Eye (tissue), 1 donor: ENCODE results near the gene CUTA.
A peak's percentile ranks its signal among the peaks of the same experiment; 100 is the strongest.

Experiments
- DNase-seq: peaks from one replicate; pipeline ENCODE4 v3.0.0-alpha.2; 2015

The CUTA gene, protein sequence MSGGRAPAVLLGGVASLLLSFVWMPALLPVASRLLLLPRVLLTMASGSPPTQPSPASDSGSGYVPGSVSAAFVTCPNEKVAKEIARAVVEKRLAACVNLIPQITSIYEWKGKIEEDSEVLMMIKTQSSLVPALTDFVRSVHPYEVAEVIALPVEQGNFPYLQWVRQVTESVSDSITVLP

DNA sequence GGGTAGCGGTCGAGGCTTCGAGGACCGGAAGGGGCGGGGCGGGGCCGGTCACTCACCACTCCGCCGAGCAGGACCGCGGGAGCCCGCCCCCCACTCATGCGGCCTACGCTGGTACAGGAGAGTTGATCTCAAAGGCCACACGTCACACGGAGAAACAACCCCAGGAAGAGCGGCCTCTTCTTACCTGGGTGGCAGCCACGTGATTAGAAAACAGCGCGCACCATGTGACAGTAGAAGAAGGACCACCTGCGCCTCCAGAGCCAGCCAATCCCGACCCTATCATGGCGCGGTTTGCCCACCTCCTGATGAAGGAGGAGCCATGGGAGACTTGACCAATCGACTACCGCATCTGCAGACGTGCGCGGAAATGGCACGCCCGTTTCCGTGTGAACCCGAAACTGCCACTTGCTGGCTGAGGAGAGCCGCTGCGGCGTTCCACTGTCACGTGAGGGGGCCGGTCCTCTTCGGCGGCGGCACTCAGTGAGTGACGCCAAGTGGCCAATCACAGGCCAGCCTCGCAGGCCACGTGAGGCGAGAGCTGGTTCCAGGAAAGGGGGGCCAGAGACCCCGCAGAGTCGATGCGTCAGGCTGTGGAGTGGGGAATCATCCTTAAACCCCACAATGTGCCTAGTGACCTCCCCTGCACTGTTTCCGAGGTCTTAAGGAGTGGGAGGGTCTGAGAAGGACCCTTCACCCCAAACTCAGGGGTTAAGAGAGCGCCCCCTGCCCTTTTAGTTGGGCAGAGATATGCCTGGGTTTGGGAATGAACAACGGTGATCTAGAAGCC lies at the start of gene CUTA:
Gene CUTA (minus strand): TSS at position 205 of the 787 bp plus-strand sequence. CDS start 107 bp downstream, at position 98.
- DNase-seq = peak; percentile 99

DNA sequence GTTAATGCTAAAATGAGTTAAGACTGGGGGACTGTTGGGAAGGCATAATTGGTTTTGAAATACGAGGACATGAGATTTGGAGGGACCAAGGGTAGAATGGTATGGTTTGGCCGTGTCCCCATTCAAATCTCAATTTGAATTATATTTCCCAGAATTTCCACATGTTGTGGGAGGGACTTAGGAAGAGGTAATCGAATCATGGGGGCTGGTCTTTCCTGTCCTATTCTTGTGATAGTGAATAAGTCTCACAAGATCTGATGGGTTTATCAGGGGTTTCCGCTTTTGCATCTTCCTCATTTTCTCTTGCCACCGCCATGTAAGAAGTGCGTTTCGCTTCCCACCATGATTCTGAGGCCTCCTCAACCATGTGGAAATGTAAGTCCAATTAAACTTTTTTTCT lies 49.2 kb upstream of the CUTA start:
- DNase-seq = no peak

DNA sequence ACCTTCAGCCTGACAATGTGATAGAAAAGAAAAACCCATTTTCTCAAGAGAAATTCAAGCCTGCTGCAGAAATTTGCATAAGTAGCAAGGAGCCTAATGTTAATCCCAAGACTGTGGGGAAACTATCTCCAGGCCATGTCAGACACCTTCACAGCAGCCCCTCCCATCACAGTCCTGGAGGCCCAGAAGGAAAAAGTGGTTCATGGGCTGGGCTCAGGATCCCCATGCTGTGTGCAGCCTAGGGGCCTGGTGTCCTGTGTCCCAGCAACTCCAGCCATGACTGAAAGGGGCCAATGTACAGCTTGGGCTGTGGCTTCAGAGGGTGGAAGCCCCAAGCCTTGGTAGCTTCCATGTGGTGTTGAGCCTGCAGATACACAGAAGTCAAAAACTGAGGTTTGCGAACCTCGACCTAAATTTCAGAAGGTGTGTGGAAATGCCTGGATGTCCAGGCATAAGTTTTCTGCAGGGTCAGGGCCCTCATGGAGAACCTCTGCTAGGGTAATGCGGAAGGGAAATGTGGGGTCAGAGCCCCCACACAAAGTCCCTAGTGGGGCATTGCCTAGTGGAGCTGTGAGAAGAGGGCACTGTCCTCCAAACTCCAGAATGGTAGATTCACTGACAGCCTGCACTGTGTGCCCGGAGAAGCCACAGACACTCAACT lies 48.3 kb upstream of the CUTA start:
- DNase-seq = no peak

DNA sequence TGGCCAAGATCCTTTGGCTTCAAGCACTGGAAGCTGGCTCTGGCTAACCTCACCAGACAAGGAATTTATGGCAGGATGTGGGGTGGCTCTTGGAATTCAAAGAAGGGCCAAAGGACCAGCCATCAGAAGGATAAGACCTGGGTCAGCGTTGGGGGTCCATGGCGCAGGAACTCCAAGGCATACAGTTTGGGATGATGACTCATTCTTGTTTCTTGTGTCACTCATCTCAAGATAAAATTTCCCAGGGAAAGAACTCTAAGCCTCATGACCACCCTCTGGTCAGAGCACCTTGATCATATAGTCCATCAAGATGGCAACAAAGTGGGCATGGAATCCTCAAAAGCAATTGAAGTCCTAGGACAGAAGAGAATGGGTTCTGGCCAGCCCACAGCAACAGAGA lies 41.3 kb upstream of the CUTA start:
- no peak for DNase-seq

DNA sequence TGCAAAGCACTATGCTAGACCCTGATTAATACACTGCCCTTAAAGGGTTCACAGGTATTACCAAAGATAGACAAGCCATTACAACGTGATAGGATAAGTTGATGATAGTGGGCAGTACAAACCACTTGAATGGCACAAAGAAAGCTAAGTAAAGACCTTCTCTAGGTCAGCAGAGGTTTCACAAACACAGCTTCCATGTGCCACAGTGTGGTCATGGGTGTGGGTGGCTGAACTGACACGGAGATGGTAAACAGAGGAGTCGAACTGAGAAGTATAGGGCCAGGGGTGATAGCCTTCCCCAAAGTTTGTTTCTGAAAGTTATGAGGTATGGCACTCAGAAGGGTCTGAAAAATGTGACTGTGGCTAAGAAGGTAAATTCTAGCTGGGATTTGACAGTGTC lies 40.8 kb upstream of the CUTA start:
- no peak for DNase-seq

DNA sequence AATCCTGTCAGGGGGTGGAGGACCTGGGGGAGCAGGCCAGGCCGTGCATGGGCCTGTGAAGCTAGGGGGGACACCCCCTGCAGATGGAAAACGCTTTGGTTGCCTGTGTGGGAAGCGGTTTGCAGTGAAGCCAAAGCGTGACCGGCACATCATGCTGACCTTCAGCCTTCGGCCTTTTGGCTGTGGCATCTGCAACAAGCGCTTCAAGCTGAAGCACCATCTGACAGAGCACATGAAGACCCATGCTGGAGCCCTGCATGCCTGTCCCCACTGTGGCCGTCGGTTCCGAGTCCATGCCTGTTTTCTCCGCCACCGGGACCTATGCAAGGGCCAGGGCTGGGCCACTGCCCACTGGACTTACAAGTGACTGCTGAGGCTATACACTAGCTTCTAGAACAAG lies 38.2 kb upstream of the CUTA start:
- DNase-seq = no peak

DNA sequence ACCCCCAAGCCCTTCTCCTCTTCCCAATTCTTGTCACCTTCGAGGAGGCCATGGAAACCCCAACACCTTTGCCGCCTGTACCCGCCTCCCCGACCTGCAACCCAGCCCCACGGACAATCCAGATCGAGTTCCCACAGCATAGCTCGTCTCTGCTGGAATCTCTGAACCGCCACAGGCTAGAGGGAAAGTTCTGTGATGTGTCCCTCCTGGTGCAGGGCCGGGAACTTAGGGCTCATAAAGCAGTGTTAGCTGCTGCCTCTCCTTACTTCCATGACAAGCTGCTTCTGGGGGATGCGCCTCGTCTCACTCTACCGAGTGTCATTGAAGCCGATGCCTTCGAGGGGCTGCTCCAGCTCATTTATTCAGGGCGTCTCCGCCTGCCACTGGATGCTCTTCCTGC lies 37.1 kb upstream of the CUTA start:
- no peak for DNase-seq

DNA sequence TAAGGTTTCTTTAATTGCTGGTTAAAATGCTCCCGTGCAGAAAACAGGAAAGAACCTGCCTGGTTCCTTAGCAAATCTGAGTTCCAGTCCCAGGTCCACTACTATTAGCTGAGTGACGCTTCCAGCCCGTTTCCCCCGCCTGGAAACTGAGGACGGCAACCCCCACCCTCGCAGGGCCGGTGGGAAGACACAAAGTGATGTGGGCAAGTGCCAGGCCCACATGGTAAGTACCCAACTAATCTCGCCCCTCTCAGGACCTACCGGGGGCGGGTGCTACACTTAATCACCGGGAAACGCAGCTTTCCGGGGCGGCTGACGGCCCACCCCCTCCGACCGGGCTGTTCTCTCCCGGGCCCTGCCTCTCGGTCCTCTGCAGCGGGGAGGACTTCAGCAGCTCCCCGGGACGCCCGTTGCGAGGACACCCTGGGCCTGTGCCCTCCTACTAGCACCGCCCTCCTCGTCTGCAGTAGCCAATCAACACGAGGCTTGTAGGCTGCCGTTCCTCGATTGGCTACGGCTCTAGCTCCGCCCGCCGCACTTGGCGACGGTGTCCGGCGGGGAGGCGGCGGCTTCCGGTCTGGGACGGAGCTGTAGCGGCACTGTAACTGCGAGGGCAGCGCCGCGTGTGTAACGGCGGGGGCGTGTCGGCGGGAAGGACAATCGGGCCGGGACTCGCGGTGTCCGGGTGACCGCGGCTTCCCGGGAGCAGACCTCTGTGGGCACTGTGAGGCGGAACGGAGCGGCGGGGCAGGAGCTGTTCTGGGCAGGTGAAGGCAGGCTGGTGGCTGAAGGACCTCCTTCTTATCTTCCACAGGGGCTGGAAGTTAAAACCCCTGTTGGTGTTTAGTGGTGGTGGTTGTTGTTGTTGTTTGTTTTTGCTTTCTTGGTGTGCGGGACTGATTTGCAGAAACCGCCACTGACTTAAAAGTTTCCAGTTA lies 36.4 kb upstream of the CUTA start, which contains the start of gene ZBTB9:
Gene ZBTB9 (plus strand): TSS at position 568 of the 938 bp plus-strand sequence. CDS start 525 bp downstream, outside the sequence.
- DNase-seq = peak; percentile 97

DNA sequence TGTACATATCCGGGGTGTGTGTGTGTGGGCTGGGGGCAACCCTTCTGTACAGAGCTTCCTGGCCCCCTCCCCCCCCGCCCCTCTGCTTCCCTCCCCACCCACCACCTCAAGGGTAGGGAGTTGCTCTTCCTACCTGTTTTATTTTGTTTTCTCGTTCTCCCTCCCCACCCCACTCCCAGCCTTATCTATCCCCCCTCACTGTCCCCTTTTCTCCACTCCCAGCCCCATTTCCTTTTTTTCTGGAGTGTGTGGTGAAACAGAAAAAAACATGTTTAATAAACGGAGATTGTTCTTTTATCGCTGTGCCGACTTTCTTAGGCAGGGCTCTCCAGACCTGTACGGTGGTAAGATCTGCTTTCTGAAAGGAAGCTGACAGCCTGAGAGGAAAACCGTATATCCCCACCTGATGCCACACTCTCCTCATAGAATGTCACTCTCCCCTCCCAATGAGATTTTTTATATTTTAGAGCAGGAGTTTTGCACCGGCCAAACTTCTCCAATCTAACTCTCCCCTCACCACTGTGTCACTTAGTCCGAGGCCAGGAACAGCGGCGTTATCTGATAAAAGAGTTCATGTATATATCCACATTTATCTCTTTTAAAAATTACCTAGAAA lies 35.6 kb upstream of the CUTA start:
- DNase-seq = no peak

DNA sequence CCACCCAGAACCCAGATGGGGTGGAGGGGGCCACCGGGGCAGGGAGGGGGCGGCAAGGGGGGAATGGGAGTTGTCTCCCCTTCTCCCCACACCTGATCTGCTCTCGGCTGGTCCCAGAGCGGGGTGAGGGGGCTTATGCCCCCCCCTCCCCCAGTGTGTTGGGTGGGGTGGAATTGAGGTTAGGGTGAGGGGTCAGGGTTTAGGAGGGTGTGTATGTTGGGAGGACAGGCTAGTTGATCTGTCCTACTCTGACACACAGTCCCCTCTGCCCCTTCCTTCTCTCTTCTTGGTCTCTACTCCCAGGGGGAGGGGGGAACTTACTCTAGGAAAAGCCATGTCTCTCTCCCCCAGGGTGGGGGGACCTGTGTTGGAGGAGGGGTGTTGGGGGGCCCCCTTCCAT lies 34.6 kb upstream of the CUTA start:
- DNase-seq = no peak

DNA sequence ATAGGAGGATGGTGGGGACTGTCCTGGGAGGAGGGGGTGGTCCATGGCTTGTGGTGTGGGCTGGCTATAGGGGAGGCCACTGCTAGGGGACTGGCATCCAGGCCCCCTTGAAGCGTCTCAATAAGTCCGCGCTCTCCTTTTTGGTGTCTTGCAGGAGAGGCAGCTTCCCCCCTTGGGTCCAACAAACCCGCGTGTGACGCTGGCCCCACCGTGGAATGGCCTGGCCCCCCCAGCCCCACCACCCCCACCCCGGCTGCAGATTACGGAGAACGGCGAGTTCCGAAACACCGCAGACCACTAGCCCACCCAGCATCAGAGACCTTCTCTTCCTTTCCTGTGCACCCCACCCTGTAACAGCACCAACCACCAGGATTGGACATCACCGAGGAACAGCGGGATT lies 33.7 kb upstream of the CUTA start:
- DNase-seq = no peak

DNA sequence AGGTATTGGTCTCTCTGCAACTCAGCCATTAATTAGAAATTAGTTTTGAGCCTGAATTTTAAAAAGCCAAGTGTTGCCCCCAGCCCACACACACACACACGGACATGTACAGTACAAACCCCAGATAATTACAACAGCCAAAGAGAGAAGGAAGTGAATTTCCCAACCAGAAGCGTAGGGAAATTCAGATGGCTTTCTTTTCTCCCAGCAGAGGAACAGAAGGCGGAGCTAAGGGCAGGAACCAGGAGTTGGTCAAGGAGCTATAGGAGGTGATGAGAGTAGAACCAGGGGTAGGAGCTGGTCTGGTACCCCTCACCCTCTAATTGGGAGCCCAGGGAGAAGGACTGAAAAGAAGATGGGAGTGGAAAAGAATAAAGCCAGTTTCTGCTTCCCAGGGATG lies 32.5 kb upstream of the CUTA start:
- DNase-seq = no peak

DNA sequence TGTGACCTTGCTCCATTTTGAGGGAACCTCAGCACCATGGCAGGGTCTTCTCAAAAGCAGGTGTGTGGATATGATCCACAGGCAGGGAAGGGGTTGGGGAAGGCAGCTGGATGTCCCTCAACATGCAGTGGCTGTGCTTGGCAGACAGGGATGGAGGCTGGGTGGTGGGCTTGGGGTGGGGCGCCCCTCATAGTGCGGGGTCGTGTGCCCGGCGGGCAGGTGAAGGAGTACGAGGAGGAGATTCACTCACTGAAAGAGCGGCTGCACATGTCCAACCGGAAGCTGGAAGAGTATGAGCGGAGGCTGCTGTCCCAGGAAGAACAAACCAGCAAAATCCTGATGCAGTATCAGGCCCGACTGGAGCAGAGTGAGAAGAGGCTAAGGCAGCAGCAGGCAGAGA lies 28.4 kb upstream of the CUTA start:
- no peak for DNase-seq

DNA sequence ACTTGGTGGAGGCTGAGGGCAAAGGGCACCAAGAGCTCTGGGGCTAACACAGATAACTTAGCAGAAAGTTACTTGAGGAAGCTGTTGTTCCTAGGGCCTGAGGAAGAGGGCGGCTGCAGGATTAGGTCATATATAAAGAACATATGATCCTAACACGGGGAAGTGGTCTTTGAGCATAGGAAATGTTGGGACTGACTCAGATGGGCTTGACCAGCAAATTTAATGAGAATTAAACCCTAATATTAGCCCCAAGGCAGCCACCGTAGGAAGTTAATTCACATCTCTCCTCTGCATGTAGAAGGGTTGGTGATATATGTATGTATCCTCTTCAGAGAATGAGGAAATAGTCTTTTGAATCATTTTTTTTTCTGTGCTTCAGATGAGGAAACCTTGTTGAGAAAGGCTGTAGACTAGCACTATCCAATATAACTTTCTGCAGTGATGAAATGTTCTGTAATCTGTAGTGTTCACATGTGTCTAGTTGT lies 27.3 kb upstream of the CUTA start:
- DNase-seq = no peak

DNA sequence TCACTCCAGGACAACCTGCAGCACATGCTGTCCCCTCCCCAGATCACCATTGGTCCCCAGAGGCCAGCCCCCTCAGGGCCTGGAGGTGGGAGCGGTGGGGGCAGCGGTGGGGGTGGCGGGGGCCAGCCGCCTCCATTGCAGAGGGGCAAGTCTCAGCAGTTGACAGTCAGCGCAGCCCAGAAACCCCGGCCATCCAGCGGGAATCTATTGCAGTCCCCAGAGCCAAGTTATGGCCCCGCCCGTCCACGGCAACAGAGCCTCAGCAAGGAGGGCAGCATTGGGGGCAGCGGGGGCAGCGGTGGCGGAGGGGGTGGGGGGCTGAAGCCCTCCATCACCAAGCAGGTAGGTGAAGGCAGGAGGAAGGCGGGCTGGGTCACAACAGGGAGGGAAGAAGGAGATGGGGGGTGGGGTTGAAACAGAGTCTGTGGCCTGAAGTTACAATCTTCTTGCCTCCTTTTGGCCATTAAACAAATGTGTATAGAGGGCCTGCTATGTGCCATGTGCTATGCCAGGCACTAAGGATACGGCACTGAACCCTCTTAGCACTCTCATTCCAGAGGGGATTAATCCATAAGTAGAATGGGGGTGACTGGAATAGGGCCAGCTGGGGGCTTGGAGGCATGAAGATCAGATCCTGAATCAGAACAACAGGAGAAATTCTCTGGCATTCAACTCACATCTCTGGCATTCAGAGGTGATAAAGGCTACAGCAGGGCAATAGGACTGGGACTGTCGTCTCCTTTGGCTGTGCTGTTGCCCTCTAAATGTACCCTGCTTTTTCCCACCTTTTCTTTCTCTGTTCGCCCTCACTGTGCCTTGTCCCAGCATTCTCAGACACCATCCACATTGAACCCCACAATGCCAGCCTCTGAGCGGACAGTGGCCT lies 26.0 kb upstream of the CUTA start:
- DNase-seq = peak; percentile 31

DNA sequence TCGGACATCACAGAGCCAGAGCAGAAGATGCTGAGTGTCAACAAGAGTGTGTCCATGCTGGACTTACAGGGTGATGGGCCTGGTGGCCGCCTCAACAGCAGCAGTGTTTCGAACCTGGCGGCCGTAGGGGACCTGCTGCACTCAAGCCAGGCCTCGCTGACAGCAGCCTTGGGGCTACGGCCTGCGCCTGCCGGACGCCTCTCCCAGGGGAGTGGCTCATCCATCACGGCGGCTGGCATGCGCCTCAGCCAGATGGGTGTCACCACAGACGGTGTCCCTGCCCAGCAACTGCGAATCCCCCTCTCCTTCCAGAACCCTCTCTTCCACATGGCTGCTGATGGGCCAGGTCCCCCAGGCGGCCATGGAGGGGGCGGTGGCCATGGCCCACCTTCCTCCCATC lies 25.1 kb upstream of the CUTA start:
- no peak for DNase-seq

DNA sequence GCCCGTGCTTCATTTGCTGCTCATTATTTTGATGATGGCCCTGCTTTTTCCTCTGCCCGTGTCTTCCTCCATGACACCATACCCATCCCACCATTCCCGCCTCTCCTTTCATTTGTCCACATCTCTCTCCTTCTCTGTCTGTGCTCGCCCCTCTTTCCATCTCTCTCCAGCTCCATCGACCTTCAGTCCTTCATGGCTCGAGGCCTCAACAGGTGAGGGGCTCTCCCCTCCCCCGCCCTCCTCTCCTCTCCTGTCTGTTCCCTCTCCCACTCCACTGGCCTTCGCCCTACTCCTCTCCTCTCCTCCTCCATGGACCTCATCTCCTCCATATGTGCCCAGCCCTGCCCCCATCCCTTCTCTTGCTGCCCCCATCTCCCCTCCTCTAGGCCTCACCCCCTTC lies 24.4 kb upstream of the CUTA start:
- no peak for DNase-seq

DNA sequence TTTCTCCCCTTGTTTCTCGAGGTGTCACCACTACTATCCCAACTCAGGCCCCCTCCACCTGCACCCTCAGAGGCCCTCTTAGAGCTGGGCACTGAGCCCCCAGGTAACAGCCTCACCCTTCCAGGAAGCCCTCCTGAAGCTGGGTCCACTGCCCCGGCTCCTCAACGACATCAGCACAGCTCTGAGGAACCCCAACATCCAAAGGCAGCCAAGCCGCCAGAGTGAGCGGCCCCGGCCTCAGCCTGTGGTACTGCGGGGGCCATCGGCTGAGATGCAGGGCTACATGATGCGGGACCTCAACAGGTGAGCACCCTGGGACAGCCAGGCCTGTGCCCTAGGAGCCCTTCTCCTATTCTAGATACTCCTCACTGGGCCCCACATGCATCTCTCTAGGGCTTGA lies 23.6 kb upstream of the CUTA start:
- DNase-seq = no peak

DNA sequence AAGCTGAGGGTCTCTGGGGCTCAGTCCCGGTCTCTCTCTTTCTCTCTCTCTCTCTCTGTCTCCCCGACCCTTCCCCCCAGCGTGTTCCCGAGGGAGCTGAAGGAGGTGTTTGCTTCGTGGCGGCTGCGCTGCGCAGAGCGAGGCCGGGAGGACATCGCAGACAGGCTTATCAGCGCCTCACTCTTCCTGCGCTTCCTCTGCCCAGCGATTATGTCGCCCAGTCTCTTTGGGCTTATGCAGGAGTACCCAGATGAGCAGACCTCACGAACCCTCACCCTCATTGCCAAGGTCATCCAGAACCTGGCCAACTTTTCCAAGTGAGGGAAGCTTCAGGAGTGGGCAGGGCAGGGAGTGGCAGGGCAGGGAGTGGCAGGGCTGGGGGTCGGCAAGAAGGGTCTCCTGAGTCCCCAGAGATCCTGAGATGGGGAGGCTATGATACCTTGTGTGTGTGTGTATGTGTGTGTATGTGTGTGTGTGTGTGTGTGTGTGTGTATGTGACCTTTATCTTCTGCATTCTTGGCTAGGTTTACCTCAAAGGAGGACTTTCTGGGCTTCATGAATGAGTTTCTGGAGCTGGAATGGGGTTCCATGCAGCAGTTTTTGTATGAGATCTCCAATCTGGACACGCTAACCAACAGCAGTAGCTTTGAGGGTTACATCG lies 22.9 kb upstream of the CUTA start:
- DNase-seq = no peak

DNA sequence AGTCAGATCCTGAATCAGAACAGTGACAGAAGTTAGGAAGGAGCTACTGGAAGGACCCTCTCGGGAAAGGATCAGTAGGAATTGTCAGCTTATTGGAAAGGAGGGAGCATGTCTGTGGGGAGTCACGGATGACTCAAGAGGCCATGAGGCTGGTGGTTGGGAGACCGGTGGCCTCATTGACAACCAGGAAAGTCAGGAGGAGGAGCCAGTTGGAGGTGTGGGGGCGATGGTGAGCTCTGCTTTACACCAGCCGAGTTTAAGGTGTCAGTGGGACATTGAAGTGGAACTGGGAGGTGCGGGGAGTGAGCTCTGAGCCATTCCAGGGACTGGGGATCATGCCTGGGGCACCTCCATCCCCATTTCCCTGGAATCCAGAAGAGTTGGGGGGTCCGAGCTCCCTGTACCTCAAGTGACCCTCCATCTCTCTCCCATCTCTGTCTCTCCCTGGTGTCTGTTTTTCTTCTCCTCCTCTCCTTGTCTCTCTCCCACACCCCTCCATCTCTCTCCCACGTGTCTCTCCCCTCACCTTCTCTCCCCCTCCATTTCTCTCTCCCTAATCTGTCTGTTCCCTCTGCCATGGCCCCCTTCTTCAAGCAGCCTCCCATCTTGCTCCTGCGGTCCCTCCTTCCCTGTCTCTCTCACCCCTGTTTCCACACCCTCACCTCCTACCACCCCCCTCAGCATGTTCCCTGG lies 22.2 kb upstream of the CUTA start:
- no peak for DNase-seq
